ENCODE results near the gene KXD1.
"Not testable (repeated sequence)": the region's sequence is repeated elsewhere in the genome, so short reads cannot be mapped to it uniquely, and the experiment has no call there.

KXD1 gene

DNA sequence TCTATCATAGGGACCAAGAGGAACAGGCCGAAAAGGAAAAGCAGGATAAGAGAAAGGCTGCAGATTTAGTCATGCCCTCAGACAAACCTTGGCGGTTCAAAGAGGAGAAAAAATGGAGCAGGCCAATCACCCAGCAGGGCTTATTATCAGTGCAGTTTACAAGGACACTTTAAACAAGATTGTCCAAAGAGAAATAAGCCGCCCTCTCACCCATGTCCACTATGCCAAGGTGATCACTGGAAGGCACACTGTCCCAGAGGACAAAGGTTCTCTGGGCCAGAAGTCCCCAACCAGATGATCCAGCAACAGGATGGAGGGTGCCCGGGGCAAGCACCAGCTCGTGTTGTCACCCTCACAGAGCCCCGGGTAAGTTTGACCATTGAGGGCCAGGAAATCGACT is 22.6 kb downstream of the KXD1 start:
- DNase-seq (ENCODE audit: low read depth in 2 of 2): no peak

DNA sequence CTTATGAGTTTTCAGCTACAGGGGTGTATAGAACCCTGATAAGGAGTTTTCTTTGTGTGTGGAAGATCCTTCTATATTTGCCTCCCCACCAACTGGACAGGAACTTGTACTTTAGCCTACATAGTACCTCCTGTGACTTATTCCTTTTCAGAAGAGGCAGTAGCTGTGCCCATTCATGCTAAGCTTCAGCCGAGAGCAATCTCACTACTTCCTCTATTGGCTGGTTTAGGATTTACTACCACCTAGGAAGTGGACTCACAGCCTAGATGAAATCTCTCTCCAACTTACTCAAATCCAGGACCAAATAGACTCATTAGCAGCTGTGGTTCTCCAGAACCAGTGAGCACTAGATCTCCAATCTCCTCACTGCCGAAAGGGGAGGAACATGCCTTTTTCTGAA is 28.6 kb downstream of the KXD1 start:
- DNase-seq (ENCODE audit: low read depth in 2 of 2): no peak

DNA sequence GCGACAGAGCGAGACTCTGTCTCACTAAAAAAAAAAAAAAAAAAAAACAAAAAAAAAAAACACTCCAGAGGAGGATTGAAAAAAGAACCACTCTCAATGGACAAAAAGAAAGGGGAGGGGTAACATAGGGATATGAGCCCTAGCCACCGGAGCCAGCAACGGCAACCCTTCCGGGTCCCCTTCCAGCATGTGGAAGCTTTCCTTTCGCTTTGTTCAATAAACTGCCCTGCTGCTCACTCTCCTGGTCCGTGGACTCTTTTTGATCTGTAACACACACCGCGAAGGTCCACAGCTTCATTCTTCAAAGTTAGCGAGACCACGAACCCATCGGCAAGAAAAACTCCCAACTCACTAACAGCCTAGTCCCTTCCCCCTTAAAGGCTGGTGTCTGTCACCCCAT is 29.9 kb downstream of the KXD1 start:
- DNase-seq (ENCODE audit: low read depth in 2 of 2): no peak

DNA sequence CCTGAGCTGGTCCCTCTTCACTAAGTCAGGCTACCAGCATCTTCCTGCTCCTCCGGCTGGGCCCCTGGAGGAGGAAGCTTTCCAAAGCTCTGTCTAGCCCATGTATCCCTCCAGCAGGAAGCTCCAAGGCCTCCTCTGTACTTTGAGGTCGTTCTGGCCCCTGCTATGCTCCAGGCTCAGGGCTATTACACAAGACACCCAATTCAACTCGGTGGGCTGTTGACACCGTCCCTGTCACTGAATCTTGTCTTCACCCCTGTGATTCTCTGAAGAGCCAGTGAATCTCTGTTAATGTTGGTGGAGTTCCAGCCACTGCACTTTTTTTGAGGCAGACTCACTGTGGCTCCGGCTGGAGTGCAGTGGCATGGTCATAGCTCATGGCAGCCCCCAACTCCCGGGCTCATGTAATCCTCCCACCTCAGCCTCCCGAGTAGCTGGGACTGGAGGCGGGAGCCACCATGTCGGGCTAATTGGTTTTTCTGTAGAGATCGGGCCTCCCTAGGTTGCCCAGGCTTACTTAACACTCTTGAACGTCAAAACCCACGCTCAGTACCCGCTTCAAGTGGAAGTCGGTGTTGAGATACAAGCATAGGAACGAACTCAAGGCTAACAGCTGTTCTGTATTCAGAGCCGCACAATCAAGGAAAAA is 30.4 kb downstream of the KXD1 start:
- DNase-seq (ENCODE audit: low read depth in 2 of 2): no peak

DNA sequence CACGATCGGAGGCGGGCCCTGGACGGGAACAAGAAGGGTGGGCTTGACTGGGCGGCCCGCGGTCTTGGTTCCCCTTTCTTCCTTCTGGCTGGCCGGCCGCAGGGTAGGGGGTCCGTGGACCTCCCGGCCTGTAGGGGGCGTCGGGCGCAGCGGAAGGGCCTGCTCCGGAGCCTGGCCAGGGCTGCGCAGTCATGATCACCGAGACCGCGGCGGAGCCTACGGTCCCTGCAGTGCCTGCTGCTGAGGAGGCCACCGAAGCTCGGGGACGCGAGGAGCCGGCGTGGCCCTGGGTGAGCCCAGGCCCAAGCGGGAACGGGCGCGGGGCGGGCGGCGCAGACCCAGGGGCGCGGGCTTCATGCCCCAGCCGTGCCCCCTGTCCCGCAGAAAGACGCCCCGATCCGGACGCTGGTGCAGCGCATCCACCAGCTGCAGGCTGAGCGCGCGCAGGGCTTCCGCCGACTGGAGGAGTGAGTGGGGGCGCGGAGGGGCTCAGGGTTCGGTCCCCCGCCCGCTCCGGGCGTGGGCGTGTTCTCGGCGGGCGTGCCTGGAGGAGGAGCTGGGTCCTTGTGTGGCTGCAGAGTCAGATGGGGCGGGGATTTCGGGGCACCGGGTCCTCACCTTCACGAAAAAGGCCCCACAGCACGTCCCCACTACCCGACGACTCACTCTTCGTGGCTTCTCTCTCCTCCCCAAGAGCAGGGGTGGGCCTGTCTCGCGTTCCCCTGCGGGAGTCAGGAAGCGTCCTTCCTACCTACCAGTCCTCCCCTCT is 31.1 kb downstream of the KXD1 start, which contains the start of gene REX1BD:
Gene REX1BD, plus strand, starts transcription at position 188 of the 769 bp plus-strand sequence. Its CDS starts 4 bp downstream, at position 192.
- DNase-seq (ENCODE audit: low read depth in 2 of 2): peak; percentile 86

DNA sequence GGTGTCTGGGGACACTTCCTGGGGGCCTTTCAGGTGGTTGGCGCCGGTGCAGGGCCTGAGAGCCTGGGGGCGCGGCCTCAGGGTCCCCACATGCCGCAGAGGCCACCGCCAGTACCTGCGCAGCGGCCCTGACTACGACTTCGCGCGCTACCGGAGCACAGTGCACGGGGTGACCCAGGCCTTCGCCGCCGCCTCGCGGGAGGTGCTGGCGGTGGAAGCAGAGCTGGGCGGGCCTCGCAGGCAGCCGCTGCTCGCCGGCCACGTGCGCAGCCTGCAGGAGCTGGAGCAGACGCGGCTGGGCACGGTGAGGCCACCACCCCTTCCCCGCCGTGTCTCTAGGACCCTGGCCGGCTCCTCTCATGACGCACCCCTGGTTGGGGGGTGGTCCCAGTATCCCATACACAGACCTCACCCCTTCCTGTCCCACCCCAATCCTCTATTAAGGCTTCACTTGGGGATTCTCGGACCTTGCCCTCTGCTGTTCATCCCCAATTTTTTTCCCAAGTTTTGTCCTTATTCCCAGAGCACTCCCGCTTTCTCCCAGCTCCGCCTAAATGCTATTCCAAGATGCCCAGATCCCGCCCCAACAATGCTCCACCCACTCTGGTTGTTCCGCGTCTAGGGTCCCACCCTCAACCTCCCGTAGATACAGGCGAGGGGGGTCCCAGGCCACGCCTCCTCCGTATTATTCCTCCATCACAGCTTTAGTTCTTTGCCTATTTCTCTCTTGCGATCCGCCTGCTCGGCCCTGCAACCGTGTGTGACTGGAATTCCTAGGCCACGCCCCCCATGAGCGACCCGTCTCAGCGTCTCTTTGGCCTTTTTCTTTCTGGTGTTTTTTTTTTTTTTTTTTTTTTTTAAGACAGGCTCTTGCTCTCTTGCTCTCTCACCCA is 32.0 kb downstream of the KXD1 start:
- peak in 1 of 2 donors; percentile 55 for DNase-seq (ENCODE audit: low read depth in 2 of 2)

DNA sequence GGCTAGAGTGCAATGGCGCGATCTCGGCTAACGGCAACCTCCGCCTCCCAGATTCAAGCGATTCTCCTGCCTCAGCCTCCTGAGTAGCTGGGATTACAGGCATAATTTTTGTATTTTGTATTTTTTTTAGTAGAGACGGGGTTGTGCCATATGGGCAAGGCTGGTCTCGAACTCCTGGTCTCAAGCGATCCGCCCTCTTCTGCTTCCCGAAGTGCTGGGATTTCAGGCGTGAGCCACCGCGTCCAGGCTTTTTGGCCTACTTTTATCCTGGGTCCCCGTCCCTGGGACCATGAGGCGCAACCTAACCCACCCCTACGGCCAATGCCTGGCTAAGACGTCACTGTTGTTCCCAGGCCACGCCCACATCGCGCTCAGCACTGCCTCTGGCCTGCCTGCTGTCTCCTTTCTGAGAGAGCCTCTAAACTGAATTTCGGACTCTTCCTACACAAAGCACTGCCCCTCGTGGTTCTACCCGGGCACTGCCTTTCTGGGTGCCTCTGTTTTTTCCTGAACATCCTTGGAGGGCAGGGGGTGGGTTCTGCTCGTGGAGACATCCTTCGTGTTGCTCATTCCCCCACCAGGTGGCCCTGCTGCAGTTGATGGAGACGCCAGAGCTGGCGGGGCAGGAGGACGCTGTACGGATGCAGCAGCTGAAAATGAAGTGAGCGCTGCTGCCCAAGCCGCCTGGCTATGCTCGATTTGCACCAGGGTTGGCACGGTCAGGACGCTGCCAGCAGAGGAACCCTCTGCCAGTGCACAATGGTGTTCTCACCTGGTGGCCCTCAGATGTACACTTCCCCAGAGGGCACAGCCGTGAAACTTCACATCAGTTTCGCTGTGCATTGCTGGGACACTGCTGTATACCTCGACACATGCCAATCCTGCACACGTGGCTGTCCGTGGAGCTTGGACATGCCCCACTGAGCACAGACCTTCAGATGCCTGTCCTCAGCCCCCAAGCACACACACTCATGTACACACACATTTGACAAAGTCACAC is 32.9 kb downstream of the KXD1 start:
- no peak for DNase-seq (ENCODE audit: low read depth in 2 of 2)

DNA sequence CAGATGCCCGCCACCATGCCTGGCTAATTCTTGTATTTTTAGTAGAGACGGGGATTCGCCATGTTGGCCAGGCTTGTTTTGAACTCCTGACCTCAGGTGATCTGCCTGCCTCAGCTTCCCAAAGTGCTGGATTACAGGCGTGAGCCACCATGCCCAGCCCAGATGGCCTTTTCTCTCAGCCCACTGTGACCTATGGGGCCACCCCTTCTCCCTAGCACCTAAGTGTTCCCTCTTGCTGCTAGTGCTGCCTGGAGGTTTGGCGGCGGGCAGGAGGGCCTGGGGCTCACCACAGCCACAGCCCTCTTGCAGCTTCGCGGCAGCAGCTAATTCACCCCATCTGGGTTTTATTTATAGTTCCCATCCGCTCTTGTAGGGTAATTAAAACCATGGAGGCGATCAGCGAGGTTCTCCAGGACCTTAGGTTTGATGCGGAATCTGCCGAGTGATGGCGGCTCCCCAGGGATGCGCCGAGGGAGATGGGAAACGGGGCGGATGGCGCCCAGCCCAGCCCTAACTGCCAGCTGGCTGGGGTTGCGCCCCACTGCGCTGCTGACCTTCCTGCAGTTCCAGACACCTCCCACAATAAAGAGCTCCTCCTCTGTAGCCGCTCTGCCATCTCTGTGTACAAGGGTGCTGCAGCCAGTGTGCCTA is 34.2 kb downstream of the KXD1 start:
- no peak for DNase-seq (ENCODE audit: low read depth in 2 of 2)

DNA sequence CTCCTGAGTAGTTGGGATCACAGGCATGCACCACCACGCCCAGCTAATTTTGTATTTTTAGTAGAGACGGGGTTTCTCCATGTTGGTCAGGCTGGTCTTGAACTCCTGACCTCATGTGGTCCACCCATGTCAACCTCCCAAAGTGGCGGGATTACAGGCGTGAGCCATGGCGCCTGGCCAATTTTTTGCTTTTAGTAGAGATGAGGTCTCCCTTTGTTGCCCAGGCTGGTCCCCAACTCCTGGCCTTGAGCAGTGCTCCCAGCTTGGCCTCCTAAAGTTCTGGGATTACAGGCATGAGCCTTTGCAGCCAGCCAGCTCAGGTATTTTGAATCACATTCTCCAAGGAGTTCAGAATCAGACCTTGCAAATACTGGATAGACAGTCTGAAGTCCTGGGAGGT is 35.1 kb downstream of the KXD1 start:
- not testable (repeated sequence) for DNase-seq (ENCODE audit: low read depth in 2 of 2)

DNA sequence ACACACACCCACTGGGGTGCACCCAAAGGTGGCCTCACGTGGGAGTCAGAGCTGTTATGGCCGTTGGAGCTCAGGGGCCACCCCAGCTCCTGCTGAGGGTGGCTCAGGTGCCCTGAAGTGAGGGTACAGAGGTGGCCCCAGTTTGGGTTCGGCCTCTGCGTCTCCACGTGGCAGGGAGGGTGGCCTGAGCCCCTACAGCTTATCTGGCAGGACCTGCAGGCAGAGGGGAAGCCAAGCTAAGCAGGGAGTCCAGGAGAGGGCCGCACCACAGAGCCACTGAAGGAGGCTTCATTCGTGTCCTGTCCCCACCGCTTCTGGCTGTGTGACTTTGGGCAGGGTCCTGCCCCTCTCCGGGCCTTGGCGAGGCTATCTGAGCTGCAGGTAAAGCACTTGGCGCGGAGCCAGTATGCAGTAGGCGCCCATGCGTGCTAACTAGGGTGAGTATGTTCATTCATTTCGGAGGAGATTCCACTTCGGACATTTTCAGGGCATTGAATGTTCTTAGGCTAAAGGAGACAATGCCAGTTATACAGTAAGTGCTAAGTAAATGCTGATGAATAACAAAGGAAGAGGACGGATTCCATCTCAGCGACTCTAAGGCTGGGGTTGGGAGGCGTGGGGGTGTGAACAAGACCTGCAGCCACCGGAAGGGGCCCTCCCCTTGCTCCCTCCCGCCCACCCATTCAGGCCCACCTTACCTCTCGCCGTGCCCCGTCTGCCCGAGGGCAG is 35.9 kb downstream of the KXD1 start:
- no peak for DNase-seq (ENCODE audit: low read depth in 2 of 2)

DNA sequence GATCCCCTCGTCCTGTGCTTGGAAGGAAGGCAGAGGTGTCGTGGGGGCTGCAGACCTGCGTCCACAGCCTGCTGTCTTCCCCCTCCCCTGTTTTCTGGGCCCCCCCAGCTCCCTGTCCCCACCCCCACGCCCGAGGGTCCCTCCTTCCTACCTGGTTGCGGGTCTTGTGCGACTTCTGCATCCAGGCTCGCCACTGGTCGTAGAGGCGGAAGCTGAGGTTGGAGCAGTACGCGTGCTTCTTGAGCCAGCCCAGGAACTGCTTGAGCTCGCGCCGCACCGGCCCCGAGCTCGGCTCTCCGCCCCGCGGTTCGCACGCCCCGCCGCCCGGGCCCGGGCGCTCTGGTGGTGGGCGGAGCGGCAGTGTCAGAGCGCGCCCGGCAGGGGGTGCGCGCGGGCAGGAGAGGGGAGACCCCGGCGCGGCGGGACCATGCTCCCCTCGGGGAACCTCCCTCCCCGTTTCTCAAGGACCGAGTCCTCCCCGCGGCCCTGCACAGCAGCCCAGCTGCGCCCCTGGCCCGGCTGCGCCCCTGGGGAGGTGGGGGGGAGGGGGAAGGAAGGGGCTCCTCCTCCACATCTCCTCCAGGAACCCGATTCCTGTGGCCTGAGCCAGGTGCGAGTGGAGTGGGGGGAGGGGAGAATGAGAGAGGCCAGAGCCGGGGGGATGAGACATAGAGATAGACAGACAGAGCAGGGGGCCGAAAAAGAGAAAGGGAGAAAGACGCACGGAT is 36.6 kb downstream of the KXD1 start:
- DNase-seq (ENCODE audit: low read depth in 2 of 2): peak; percentile 51 to 57

DNA sequence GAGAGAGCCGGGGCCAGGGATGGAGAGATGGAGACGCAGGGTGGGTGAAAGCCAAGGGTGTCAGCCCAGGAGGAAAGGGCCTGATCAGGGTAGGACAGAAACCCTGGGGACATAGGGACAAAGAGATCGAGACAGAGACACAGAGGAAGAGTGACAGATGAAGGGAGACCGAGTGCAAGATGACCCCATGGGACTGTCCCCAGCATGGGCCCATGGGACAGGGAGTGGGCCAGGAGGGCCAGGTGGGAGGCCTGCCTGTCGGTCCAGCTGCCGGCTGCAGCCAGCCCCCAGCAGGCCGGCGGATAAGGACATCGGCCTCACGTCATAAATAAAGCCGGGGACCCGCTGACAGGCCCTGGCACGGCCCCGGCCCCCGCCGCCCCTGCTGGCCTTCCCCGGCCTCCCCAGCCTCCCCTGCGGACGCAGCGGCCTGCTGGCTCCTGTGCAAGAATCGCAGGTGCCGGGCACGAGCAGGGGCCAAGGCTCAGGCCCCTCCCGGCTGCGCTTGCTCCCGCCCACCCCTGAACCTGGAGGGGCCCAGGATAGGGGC is 37.2 kb downstream of the KXD1 start:
- no peak for DNase-seq (ENCODE audit: low read depth in 2 of 2)

DNA sequence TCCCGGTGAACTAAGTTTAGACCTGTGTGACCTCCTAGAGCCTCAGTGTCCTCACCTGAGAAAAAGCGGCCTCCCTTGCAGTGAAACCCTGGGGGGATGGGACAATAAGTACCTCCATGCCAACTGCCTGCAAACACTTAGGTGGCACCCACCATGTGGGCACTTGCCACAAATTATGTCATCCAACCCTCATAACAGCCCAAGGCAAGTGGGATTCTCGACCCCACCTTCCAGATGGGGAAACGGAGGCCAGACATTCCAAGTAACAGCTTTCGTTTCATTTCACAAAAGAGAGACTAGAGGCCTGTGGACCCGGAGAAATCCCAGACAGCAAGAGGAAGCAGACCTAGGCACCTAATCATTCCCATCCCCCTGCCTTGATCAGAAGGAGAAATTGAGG is 37.8 kb downstream of the KXD1 start:
- no peak for DNase-seq (ENCODE audit: low read depth in 2 of 2)

DNA sequence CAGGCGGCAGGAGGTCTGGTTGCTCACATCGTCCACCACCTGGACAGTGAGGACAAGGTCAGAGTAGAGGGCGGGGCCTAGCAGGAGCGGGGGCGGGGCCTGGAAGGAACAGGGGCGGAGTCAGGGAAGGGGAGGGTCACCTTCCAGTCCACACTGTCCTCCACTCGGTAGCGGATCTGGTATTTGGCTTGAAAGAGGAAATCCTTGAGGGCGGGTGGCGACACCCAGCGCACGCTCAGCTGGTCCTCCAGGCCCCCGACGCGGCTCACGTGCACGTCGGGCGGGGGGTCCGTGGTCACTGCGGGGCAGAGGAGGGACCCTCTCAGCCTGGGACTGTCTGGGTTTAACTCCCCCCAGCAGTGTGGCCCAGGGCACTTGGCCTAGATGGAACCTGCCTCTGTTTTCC is 39.1 kb downstream of the KXD1 start:
- DNase-seq (ENCODE audit: low read depth in 2 of 2): no peak

DNA sequence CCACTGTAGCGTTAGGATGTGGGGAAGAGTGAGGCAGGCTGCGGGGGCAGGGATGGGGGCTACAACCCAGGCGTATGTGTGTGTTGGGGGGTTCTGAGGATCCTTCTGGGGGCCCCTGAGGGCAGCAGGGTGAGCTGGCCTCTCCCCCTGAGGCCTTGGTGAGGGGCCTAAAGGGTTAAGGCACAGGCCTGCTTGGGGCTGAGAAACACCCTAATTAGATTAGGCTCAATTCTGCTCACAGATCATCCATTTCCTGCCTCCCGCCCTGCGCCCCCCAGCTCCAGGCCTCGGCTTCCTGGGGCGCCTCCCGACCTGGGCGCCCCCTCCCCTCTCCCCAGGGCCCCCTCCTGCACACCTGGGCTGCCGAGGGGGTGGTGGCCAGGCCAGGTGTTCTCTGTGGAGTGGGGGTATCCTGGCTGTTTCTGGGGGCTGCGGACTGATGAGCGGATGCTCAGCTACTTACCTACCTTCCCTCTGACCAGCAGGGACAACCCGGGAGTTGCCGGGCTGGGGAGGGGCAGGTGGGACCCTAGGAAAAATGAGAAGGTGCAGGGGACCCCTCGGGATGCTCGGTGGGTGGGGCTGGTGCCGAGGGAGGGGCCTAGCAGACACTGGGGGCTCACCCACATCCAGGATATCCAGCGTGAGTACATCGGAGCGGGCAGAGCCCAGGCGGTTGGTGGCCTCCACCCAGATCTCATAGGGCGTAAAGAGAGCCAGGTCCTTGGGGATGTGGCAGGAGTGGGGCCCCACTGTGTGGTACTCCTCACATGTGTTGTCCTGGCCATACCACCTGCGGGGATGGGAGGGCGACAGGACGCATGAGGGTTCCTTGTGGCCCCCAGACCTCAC is 40.4 kb downstream of the KXD1 start:
- DNase-seq (ENCODE audit: low read depth in 2 of 2): no peak

DNA sequence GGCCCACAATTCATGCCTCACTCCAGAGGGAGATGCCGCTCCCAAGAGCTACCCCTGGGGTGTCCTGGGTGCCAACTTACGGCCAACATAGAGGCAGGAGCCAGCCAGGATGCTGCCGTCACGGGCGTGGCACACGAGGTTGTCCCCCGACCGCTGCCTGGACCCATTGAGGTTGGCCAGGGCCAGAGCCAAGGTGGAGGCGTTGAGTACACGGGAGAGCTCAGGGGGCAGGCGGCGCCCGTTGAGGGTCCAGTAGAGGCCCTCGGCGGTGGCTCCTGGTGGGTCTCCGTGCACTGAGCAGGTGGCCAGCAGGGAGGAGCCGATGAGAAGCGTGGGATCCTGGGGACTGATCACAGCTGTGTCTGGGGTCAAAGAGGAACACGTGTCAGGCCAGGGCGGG is 41.8 kb downstream of the KXD1 start:
- no peak for DNase-seq (ENCODE audit: low read depth in 2 of 2)

DNA sequence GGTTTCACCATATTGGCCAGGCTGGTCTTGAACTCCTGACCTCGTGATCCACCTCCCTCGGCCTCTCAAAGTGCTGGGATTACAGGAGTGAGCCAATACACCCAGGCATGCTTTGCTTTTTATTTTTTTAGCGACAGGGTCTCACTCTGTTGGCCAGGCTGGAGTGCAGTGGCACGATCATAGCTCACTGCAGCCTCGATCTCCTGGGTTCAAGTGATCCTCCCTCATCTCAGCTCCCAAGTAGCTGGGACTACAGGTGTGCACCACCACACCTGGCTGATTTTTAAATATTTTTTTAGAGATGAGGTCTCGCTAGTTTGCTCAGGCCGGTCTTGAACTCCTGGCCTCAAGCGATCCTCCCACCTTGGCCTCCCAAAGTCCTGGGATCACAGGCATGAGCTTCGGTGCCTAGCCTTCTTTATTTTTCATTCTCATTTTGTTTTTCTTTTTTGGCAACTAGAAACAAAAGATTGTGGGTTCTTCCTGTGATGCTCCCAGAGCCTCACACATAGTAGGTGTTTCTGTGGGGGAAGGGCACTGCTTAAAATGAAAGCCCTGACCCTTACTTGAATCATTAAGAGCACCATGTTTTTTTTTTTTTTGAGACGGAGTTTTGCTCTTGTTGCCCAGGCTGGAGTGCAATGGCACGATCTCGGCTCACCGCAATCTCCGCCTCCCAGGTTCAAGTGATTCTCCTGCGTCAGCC is 43.2 kb downstream of the KXD1 start:
- not testable (repeated sequence) for DNase-seq (ENCODE audit: low read depth in 2 of 2)

Data from stimulated activated CD8-positive, alpha-beta memory T cell treated with anti-CD3 and anti-CD28 coated beads, Interleukin-15, amount 100 ng/mL, for 4 hours (primary cell).